Tibial nerve (tissue), 4 donors: Measurements from ENCODE around the gene LMF2.
A peak's percentile ranks its signal among the peaks of the same experiment; 100 is the strongest.

Source experiments
- CTCF ChIP-seq, 5 experiments: fragments of 200-600 bp in 3 of 5; fragments of 450-650 bp in 2 of 5; sonication (generic) in 3 of 5; IDR thresholded peaks; one replicate each; pipeline ENCODE4 v1.5.1; 2016 to 2019; ENCODE audit warnings: antibody characterized with exemption in 5 of 5, mild to moderate bottlenecking in 3 of 5, moderate library complexity in 2 of 5
- EP300 ChIP-seq, 2 donors: sonication (generic); formaldehyde crosslinking; IDR thresholded peaks; one replicate each; pipeline ENCODE4 v1.6.1; 2017; ENCODE audit warnings: antibody characterized with exemption in 2 of 2, mild to moderate bottlenecking in 1 of 2
- POLR2A ChIP-seq, 2 donors: fragments of 450-650 bp; IDR thresholded peaks; one replicate each; pipeline ENCODE4 v1.6.1; 2017; ENCODE audit warnings: antibody characterized with exemption in 2 of 2, mild to moderate bottlenecking in 2 of 2, moderate library complexity in 2 of 2

- peak; percentile 66 to 84 for TF ChIP-seq POLR2A (IDR thresholded peaks at IDR 0.05)
- peak in 2 of 5 experiments; percentile 26 to 31 for TF ChIP-seq CTCF (IDR thresholded peaks at IDR 0.05)
- peak; percentile 81 to 98 for TF ChIP-seq EP300 (IDR thresholded peaks at IDR 0.05)
These were observed 736 bp upstream of the LMF2 start, which contains the start of gene NCAPH2 for GRCh38 chr22:50507991-50508884.
